Esophagus mucosa (tissue), 1 donor: ENCODE measurements around the gene GLUD1. TPM values are rescaled to one million over a fixed set of nuclear protein-coding genes. Genes with fewer than 3 reads are reported as not detected.

ENCODE experiments used
- total RNA-seq: library from RNA; stranded (reverse); gene quantifications from one replicate; pipeline ENCODE4 v1.2.4, GENCODE V29; 2023
- donor health status: DM: yes; HTN: yes; CAD: no.

GLUD1 gene
- total RNA-seq, 1 donor from 2014 or later = 88.5 TPM

Other genes with a start within 250 kb of the GLUD1 start
- gene MMRN2, start 137.2 kb downstream of the GLUD1 start, total RNA-seq = 9.0 TPM
- gene SNCG, start 136.2 kb downstream of the GLUD1 start, total RNA-seq = 8.2 TPM
- 46.1 TPM for gene ADIRF, start 126.4 kb downstream of the GLUD1 start, total RNA-seq
- gene FAM25A, start 74.5 kb downstream of the GLUD1 start, total RNA-seq = 29.4 TPM
- 17.7 TPM for gene SHLD2, start 363 bp upstream of the GLUD1 start, total RNA-seq
- 0.40 TPM for gene NUTM2A, start 130.6 kb upstream of the GLUD1 start, total RNA-seq